Caki2 (cell line): ENCODE measurements around the gene KPNA6. TPM values are rescaled to one million over a fixed set of nuclear protein-coding genes. Genes with fewer than 3 reads are reported as not detected.
"Not testable (repeated sequence)": the region's sequence is repeated elsewhere in the genome, so short reads cannot be mapped to it uniquely, and the experiment has no call there.

ENCODE experiments used
- DNase-seq: peaks from one replicate; pipeline ENCODE4 v3.0.0-alpha.2; 2015; ENCODE audit warnings: low read depth
- in situ Hi-C: cut with HindIII; loops from 2 replicates; pipeline ENCODE4 v1.10.0; 2016; ENCODE audit warnings: low sequenced_read_pairs, low pct_unique_long_range_greater_than_20kb, mixed read lengths
- total RNA-seq: library from RNA; depleted of rRNA; stranded (reverse); fragments of >200 nt; shearing (Covaris generic); gene quantifications from 2 replicates; pipeline ENCODE4 v1.2.3, GENCODE V29; 2014; ENCODE audit warnings: low replicate concordance; rRNA removed

KPNA6 gene
- 24.9 and 26.6 TPM in 2 replicates for total RNA-seq

DNA sequence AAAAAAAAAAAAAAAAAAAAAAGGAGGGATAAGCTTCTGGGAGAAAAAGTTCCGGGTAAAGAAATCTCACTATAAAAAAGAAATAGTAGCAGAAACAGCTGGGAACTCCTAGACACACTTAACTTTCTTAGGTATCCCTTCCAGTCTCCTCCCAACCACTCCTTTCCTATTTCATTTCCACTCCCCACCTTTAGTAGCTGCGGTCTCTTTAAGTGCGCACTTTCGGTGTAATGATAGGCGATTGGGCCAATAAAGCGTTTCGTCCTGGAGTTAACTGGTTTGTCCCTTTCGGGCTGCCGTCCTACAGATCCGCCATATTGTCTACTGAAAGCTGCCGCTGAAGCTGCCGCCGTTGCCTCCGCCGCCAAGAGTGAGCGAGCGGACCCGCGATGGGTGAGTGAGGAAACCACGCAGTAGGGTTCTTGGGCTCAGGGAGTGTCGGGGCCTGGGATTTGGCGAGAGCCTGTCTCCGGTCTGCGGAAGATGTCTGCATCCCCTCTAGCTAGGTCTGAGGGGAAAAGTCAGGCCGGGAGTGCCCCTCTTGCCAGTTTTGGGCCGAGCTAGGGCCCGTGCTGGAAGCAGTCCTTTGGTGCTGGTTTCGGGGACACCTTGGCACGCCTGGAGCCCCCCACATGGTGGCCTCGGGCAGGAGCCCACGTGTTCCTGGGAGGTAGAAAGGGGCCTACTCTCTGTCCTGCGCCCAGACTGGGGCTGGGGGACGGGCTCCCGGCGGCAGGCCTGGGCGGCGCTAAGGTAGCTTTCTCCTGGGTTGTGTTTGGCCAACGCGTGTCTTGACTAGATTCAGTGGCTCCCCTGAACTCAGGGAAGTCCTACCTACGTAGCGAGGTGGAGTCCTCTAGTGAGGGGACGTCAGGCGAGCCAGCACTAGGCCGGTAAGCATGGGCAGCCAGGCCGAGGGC is at the start of gene KPNA6:
TSS of gene KPNA6 (plus strand) at position 315 of the 920 bp plus-strand sequence. CDS start at position 390, 75 bp downstream.
- in situ Hi-C loops: no loop called here
- peak; percentile 82 for DNase-seq

DNA sequence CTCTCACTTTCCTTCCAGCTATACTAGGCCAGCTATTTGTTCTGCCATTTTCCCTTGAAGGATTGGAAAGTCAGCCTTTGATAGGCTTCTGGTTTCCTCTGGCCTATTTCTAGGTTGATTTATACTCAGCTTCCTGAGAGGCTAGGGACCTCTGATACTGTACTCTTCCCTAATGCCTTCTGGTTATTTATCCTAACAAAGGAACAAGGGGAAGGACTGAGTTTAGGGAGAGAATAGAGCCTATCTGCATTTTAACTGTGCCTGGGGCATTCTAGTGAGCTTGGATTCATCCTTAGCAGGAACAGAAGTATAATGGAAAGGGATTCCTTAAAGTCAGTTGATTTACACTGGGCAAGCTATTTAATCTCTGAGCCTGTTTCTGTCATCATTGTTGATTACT is 46.9 kb upstream of the KPNA6 start:
- in situ Hi-C loops: no loop called here
- DNase-seq: no peak

GRCh38 chr1:32062867-32063230 is 45.0 kb upstream of the KPNA6 start:
- DNase-seq: peak; percentile 8
- in situ Hi-C loops: no loop called here

- in situ Hi-C loops: no loop called here
- peak; percentile 55 for DNase-seq
These were observed 44.6 kb upstream of the KPNA6 start for GRCh38 chr1:32063261-32063681.

DNA sequence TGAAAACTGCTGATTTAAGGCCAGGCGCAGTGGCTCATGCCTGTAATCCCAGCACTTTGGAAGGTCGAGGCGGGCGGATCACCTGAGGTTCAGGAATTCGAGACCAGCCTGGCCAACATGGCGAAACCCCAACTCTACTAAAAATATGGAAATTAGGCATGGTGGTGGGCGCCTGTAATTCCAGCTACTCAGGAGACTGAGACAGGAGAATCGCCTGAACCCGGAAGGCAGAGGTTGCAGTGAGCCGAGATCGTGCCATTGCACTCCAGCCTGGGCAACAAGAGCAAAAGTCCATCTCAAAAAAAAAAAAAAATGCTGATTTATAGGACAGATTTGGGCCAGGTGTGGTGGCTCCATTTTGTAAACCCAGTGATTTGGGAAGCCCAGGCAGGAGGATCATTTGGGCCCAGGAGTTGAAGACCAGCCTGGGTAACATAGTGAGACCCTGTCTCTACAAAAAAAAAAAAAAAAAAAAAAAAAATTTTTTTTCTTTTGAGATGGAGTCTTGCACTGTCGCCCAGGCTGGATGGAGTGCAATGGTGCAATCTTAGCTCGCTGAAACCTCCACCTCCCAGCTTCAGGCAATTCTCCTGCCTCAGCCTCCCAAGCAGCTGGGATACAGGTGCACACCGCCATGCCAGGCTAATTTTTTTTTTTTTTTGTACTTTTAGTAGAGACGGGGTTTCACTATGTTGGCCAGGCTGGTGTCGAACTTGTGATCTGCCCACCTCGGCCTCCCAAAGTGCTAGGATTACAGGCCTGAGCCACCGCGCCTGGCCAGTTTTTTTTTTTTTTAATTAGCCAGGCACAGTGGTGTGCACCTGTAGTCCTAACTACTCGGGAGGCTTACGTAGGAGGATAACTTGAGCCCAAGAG is 42.0 kb upstream of the KPNA6 start:
- DNase-seq, in situ Hi-C loops: not testable (repeated sequence)

- in situ Hi-C loops: no loop called here
- DNase-seq: peak; percentile 64
These were observed 41.4 kb upstream of the KPNA6 start for GRCh38 chr1:32066489-32066873.

- DNase-seq: no peak
- in situ Hi-C loops: no loop called here
These were observed 38.8 kb upstream of the KPNA6 start for GRCh38 chr1:32068957-32069588.

- DNase-seq: no peak
- in situ Hi-C loops: no loop called here
These were observed 35.9 kb upstream of the KPNA6 start for GRCh38 chr1:32071758-32072621.

GRCh38 chr1:32072622-32073298 is 35.1 kb upstream of the KPNA6 start, which contains the start of gene TMEM39B:
TSS of gene TMEM39B (plus strand) at chr1:32072939. CDS start at chr1:32073048, 109 bp downstream.
- in situ Hi-C loops: no loop called here
- DNase-seq: peak; percentile 95

- no peak for DNase-seq
- in situ Hi-C loops: no loop called here
These were observed 34.3 kb upstream of the KPNA6 start for GRCh38 chr1:32073299-32074229.

DNA sequence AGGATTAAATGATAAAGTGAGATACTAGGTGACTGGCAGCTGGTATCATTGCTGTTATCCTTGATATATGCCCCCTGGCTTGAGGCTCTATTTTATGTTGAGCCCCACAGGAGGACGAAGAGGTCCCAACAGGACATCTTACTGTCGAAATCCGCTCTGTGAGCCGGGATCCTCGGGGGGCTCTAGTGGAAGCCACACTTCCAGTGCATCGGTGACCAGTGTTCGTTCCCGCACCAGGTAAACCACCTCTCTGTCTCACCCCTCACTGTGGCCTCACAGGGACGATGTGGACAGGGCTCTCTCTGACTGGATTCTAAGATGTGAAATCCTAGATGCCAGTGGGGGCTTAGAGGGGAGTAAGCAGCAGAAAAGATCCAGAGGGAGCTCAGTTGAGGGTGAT is 33.0 kb upstream of the KPNA6 start:
- DNase-seq: no peak
- in situ Hi-C loops: no loop called here

DNA sequence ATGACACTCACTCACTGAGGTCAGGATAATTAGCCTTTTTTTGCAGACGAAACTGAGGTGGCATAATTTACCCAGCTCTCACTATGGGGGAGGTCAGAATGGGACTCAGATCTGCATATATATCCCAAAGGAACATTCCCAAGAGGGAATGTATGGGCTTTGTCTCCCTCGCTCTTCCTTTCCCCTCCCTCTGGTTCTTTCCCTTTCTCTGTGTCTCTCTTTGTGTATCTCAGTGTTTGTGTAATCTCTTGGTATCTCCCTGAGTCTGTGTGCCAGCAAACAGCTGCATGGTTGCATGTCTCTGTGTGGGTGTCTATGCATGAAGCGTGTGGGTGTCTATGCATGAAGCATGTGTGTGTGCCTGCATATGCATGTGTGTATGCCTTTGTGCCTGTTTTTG is 30.4 kb upstream of the KPNA6 start:
- in situ Hi-C loops: no loop called here
- no peak for DNase-seq

GRCh38 chr1:32082022-32082421 is 25.8 kb upstream of the KPNA6 start:
- DNase-seq: no peak
- in situ Hi-C loops: no loop called here

GRCh38 chr1:32086381-32086780 is 21.5 kb upstream of the KPNA6 start:
- DNase-seq, in situ Hi-C loops: not testable (repeated sequence)

GRCh38 chr1:32091176-32091575 is 16.7 kb upstream of the KPNA6 start:
- in situ Hi-C loops: no loop called here
- no peak for DNase-seq

DNA sequence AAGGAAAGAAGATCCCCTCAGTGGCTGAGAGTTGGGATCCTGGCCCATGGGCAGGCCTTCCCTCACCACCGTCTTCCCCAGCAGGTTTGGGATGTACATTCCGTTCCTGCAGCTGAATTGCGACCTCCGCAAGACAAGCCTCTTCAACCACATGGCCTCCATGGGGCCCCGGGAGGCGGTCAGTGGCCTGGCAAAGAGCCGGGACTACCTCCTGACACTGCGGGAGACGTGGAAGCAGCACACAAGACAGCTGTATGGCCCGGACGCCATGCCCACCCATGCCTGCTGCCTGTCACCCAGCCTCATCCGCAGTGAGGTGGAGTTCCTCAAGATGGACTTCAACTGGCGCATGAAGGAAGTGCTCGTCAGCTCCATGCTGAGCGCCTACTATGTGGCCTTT is 16.3 kb upstream of the KPNA6 start:
- in situ Hi-C loops: no loop called here
- DNase-seq: no peak
